ENCODE results near the gene PSD4. TPM values are rescaled to one million over a fixed set of nuclear protein-coding genes. Genes with fewer than 3 reads are reported as not detected.
A peak's percentile ranks its signal among the peaks of the same experiment; 100 is the strongest.

The PSD4 gene
- total RNA-seq, 2 donors from 2014 or later: 2.4 to 4.5 TPM

GRCh38 chr2:113134717-113135116 lies 39.1 kb upstream of the PSD4 start:
- H3K36me3 ChIP-seq: no peaks in the 10 kb centered on the region
- peak; percentile 21 for DNase-seq (ENCODE audit: low spot score)
- H3K9me3 ChIP-seq: no peaks in the 10 kb centered on the region
- H3K27ac ChIP-seq: no peak overlapping the region
- H3K27me3 ChIP-seq: no peaks in the 10 kb centered on the region
- no peaks in the 10 kb centered on the region for H3K4me1 ChIP-seq
- TF ChIP-seq CTCF (IDR thresholded peaks at IDR 0.05): no peak
- H3K4me3 ChIP-seq: no peak overlapping the region

GRCh38 chr2:113135317-113135716 lies 38.5 kb upstream of the PSD4 start:
- Histone ChIP-seq H3K27ac (no peak overlapping the region), H3K9me3 (no peaks in the 10 kb centered on the region), H3K4me3 (no peak overlapping the region), H3K36me3 (no peaks in the 10 kb centered on the region), H3K27me3 (no peaks in the 10 kb centered on the region), H3K4me1 (no peaks in the 10 kb centered on the region)
- no peak for TF ChIP-seq CTCF (IDR thresholded peaks at IDR 0.05)
- peak; percentile 23 for DNase-seq (ENCODE audit: low spot score)

- Histone ChIP-seq H3K4me1 (no peaks in the 10 kb centered on the region), H3K27ac (no peak overlapping the region), H3K27me3 (no peaks in the 10 kb centered on the region), H3K36me3 (no peaks in the 10 kb centered on the region), H3K4me3 (no peak overlapping the region), H3K9me3 (no peaks in the 10 kb centered on the region)
- peak; percentile 19 to 71 for TF ChIP-seq CTCF (IDR thresholded peaks at IDR 0.05)
- DNase-seq (ENCODE audit: low spot score): peak; percentile 50
Measured at GRCh38 chr2:113136828-113137775, 36.7 kb upstream of the PSD4 start.

- H3K9me3 ChIP-seq: no peaks in the 10 kb centered on the region
- H3K4me1 ChIP-seq: no peaks in the 10 kb centered on the region
- H3K36me3 ChIP-seq: no peaks in the 10 kb centered on the region
- no peak for TF ChIP-seq CTCF (IDR thresholded peaks at IDR 0.05)
- no peak overlapping the region for H3K27ac ChIP-seq
- peak; percentile 32 for DNase-seq (ENCODE audit: low spot score)
- H3K27me3 ChIP-seq: no peaks in the 10 kb centered on the region
- no peak overlapping the region for H3K4me3 ChIP-seq
Measured at GRCh38 chr2:113137827-113138226, 35.9 kb upstream of the PSD4 start.

- Histone ChIP-seq H3K36me3 (no peaks in the 10 kb centered on the region), H3K27me3 (no peaks in the 10 kb centered on the region), H3K4me3 (no peak overlapping the region), H3K27ac (no peak overlapping the region), H3K9me3 (no peaks in the 10 kb centered on the region), H3K4me1 (no peaks in the 10 kb centered on the region)
- peak; percentile 57 for DNase-seq (ENCODE audit: low spot score)
- peak; percentile 42 to 84 for TF ChIP-seq CTCF (IDR thresholded peaks at IDR 0.05)
Measured at GRCh38 chr2:113138428-113139322, 35.1 kb upstream of the PSD4 start.

All from right atrium auricular region (tissue), 2 donors.